ENCODE measurements around the gene SLC22A6.

Gene SLC22A6

GRCh38 chr11:62983536-62984199 lies 1.1 kb downstream of the SLC22A6 start:
- no peak for DNase-seq
- Histone ChIP-seq H3K27ac (no peak overlapping the region), H3K4me3 (ENCODE audit: low read depth, low read length) (no peak overlapping the region), H3K27me3 (replicated peaks) (no peaks in the 10 kb centered on the region), H3K36me3 (replicated peaks) (no peaks in the 10 kb centered on the region)
- TF ChIP-seq CTCF (IDR thresholded peaks at IDR 0.05; ENCODE audit: low read depth, low read length, missing control alignments) = no peak
- in situ Hi-C loops (cut with HindIII; ENCODE audit: low pct_ligation_motif_present, low sequenced_read_pairs) = no loop called here

- no peak for DNase-seq
- Histone ChIP-seq H3K36me3 (replicated peaks) (no peaks in the 10 kb centered on the region), H3K27me3 (replicated peaks) (no peaks in the 10 kb centered on the region), H3K27ac (no peak overlapping the region), H3K4me3 (ENCODE audit: low read depth, low read length) (no peak overlapping the region)
- in situ Hi-C loops (cut with HindIII; ENCODE audit: low pct_ligation_motif_present, low sequenced_read_pairs) = no loop called here
- TF ChIP-seq CTCF (IDR thresholded peaks at IDR 0.05; ENCODE audit: low read depth, low read length, missing control alignments) = no peak
These were observed 3.0 kb downstream of the SLC22A6 start for GRCh38 chr11:62981743-62982142.

- H3K27me3 ChIP-seq (replicated peaks) = no peaks in the 10 kb centered on the region
- H3K4me3 ChIP-seq (ENCODE audit: low read depth, low read length) = no peak overlapping the region
- H3K27ac ChIP-seq = no peak overlapping the region
- DNase-seq = peak; percentile 15
- in situ Hi-C loops (cut with HindIII; ENCODE audit: low pct_ligation_motif_present, low sequenced_read_pairs) = no loop called here
- no peak for TF ChIP-seq CTCF (IDR thresholded peaks at IDR 0.05; ENCODE audit: low read depth, low read length, missing control alignments)
- H3K36me3 ChIP-seq (replicated peaks) = no peaks in the 10 kb centered on the region
These were observed 4.5 kb downstream of the SLC22A6 start for GRCh38 chr11:62980133-62980760.

- no peaks in the 10 kb centered on the region for H3K36me3 ChIP-seq (replicated peaks)
- H3K27me3 ChIP-seq (replicated peaks) = no peaks in the 10 kb centered on the region
- H3K4me3 ChIP-seq (ENCODE audit: low read depth, low read length) = no peak overlapping the region
- DNase-seq = no peak
- TF ChIP-seq CTCF (IDR thresholded peaks at IDR 0.05; ENCODE audit: low read depth, low read length, missing control alignments) = no peak
- in situ Hi-C loops (cut with HindIII; ENCODE audit: low pct_ligation_motif_present, low sequenced_read_pairs) = no loop called here
- H3K27ac ChIP-seq = no peak overlapping the region
These were observed 8.7 kb downstream of the SLC22A6 start for GRCh38 chr11:62976109-62976508.

- peak; percentile 51 for TF ChIP-seq CTCF (IDR thresholded peaks at IDR 0.05; ENCODE audit: low read depth, low read length, missing control alignments)
- no peaks in the 10 kb centered on the region for H3K36me3 ChIP-seq (replicated peaks)
- H3K27me3 ChIP-seq (replicated peaks) = no peaks in the 10 kb centered on the region
- no peak overlapping the region for H3K27ac ChIP-seq
- no peak for DNase-seq
- H3K4me3 ChIP-seq (ENCODE audit: low read depth, low read length) = no peak overlapping the region
- in situ Hi-C loops (cut with HindIII; ENCODE audit: low pct_ligation_motif_present, low sequenced_read_pairs) = no loop called here
These were observed 9.8 kb downstream of the SLC22A6 start for GRCh38 chr11:62974848-62975522.
